HEK293 (cell line): ENCODE results near the gene SLC12A1.

Source experiments
- MEIS1 ChIP-seq: sonication (generic); formaldehyde crosslinking; IDR thresholded peaks from 2 replicates; pipeline ENCODE4 v1.8.1; 2022; ENCODE audit warnings: missing genetic modification reagents, mild to moderate bottlenecking, borderline replicate concordance
- ZNF138 ChIP-seq: fragments of 450-650 bp; formaldehyde crosslinking; IDR thresholded peaks from 2 replicates; pipeline ENCODE4 v1.5.1; 2016; ENCODE audit warnings: missing biosample characterization, missing genetic modification characterization, borderline replicate concordance
- TF ChIP-seq, protein P1 (sequence below): fragments of 450-650 bp; formaldehyde crosslinking; IDR thresholded peaks from 2 replicates; pipeline ENCODE4 v1.5.1; 2016; ENCODE audit warnings: missing biosample characterization, missing genetic modification characterization

DNA sequence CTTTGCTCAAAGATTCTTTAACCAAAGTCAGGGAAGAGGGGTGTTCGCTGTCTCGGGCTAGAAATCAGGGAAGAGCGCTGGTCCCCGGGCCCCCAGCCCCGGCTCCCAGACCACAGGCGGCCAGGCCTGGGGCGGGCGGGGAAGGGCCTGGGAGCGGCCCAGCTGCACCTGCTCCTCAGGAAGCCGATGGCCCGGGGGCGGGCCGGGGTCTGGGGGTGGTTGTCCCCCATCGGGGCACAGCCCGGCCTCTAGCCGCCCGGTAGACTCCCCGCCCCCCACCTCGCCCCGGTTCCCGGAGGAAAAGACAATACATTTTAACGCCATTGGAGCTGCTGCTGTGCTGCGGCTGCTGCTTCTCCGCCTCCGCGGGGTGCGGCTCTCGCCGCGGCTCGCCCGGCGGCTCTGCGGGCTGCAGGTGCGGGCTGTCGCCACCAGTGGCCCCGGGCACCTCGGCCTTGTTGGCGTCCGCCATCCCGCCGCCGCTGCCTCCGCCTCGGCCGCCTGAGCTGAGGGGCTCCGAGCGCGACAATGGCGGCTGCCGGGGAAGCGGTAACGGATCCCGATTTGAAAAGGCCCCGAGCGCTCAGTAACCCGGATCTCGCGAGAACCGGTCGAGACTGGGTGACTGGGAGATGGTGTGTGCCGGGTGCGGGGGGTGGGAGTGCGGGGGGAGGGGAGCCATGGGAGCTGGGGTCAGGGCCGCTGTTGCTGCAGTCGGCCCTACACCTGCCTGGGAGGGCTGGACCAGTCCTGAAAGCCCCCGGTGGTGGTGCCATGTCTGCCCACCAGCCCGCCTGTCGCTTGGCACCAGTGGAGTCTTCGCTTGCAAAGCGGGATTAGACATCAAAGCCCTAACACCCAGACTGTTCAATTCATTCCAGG is 28.1 kb upstream of the SLC12A1 start, which contains the start of gene MYEF2:
- TF ChIP-seq MEIS1 (CRISPR knock-in tag) (no peak), ZNF138 (tag by site-specific recombination) (no peak)
- TF ChIP-seq, protein P1, sequence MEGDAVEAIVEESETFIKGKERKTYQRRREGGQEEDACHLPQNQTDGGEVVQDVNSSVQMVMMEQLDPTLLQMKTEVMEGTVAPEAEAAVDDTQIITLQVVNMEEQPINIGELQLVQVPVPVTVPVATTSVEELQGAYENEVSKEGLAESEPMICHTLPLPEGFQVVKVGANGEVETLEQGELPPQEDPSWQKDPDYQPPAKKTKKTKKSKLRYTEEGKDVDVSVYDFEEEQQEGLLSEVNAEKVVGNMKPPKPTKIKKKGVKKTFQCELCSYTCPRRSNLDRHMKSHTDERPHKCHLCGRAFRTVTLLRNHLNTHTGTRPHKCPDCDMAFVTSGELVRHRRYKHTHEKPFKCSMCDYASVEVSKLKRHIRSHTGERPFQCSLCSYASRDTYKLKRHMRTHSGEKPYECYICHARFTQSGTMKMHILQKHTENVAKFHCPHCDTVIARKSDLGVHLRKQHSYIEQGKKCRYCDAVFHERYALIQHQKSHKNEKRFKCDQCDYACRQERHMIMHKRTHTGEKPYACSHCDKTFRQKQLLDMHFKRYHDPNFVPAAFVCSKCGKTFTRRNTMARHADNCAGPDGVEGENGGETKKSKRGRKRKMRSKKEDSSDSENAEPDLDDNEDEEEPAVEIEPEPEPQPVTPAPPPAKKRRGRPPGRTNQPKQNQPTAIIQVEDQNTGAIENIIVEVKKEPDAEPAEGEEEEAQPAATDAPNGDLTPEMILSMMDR = no peak
